Ovary (tissue), 3 donors: ENCODE measurements around the gene PTGER1.

ENCODE experiments used
- CTCF ChIP-seq, 3 donors: fragments of 450-650 bp in 2 of 3; fragments of 200-600 bp in 1 of 3; IDR thresholded peaks; one replicate each; pipeline versions ENCODE4 v1.5.1 to v1.8.0; 2016 to 2022; ENCODE audit warnings: antibody characterized with exemption in 3 of 3, mild to moderate bottlenecking in 1 of 3
- EP300 ChIP-seq: sonication (generic); formaldehyde crosslinking; IDR thresholded peaks from one replicate; pipeline ENCODE4 v1.6.1; 2017; ENCODE audit warnings: antibody characterized with exemption
- POLR2A ChIP-seq: fragments of 450-650 bp; IDR thresholded peaks from one replicate; pipeline ENCODE4 v1.6.1; 2017; ENCODE audit warnings: antibody characterized with exemption, mild to moderate bottlenecking, moderate library complexity
- donor health status: DM: no; HTN: no; CAD: no.

- TF ChIP-seq EP300 (no peak), POLR2A (no peak), CTCF (IDR thresholded peaks at IDR 0.05) (no peak)
Observed at GRCh38 chr19:14449321-14449720, 25.8 kb downstream of the PTGER1 start.
